C4-2B (cell line): ENCODE data around the gene DUSP16.

ENCODE experiments used
- ZFX ChIP-seq: fragments of 450-650 bp; IDR thresholded peaks from 2 replicates; pipeline ENCODE4 v1.6.1; 2017
- TF ChIP-seq, protein P1 (sequence below): fragments of 450-650 bp; conservative IDR thresholded peaks from 2 replicates; pipeline ENCODE4 v1.5.1; 2017; ENCODE audit warnings: mild to moderate bottlenecking

GRCh38 chr12:12481631-12482030 lies 81.0 kb downstream of the DUSP16 start:
- TF ChIP-seq, protein P1, sequence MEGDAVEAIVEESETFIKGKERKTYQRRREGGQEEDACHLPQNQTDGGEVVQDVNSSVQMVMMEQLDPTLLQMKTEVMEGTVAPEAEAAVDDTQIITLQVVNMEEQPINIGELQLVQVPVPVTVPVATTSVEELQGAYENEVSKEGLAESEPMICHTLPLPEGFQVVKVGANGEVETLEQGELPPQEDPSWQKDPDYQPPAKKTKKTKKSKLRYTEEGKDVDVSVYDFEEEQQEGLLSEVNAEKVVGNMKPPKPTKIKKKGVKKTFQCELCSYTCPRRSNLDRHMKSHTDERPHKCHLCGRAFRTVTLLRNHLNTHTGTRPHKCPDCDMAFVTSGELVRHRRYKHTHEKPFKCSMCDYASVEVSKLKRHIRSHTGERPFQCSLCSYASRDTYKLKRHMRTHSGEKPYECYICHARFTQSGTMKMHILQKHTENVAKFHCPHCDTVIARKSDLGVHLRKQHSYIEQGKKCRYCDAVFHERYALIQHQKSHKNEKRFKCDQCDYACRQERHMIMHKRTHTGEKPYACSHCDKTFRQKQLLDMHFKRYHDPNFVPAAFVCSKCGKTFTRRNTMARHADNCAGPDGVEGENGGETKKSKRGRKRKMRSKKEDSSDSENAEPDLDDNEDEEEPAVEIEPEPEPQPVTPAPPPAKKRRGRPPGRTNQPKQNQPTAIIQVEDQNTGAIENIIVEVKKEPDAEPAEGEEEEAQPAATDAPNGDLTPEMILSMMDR = no peak
- no peak for TF ChIP-seq ZFX
